Ishikawa (cell line): ENCODE results near the gene RAB11B.

Experiments used
- CEBPB ChIP-seq: IDR thresholded peaks from 2 replicates; pipeline ENCODE4 v1.6.1; 2012
- EGR1 ChIP-seq: IDR thresholded peaks from 2 replicates; pipeline ENCODE4 v1.6.1; 2012
- EP300 ChIP-seq: IDR thresholded peaks from 2 replicates; pipeline ENCODE4 v1.6.1; 2012; ENCODE audit warnings: borderline replicate concordance
- FOXM1 ChIP-seq: IDR thresholded peaks from 2 replicates; pipeline ENCODE4 v1.6.1; 2012; ENCODE audit warnings: low read depth, borderline replicate concordance
- RAD21 ChIP-seq: IDR thresholded peaks from 2 replicates; pipeline ENCODE4 v1.6.1; 2012; ENCODE audit warnings: low read depth
- TAF1 ChIP-seq: IDR thresholded peaks from 2 replicates; pipeline ENCODE4 v1.6.1; 2012; ENCODE audit warnings: low read depth, mild to moderate bottlenecking
- YY1 ChIP-seq: IDR thresholded peaks from 2 replicates; pipeline ENCODE4 v1.6.1; 2012; ENCODE audit warnings: low read depth

- no peak for TF ChIP-seq FOXM1
- TF ChIP-seq EP300: no peak
- TF ChIP-seq TAF1: no peak
- no peak for TF ChIP-seq RAD21
- no peak for TF ChIP-seq CEBPB
- TF ChIP-seq YY1: no peak
- no peak for TF ChIP-seq EGR1
Measured at GRCh38 chr19:8358948-8359347, 31.2 kb upstream of the RAB11B start.
